ENCODE data around the gene C22orf31. TPM values are rescaled to one million over a fixed set of nuclear protein-coding genes. Genes with fewer than 3 reads are reported as not detected.

Gene C22orf31
- total RNA-seq, 1 donor from 2014 or later = not detected

DNA sequence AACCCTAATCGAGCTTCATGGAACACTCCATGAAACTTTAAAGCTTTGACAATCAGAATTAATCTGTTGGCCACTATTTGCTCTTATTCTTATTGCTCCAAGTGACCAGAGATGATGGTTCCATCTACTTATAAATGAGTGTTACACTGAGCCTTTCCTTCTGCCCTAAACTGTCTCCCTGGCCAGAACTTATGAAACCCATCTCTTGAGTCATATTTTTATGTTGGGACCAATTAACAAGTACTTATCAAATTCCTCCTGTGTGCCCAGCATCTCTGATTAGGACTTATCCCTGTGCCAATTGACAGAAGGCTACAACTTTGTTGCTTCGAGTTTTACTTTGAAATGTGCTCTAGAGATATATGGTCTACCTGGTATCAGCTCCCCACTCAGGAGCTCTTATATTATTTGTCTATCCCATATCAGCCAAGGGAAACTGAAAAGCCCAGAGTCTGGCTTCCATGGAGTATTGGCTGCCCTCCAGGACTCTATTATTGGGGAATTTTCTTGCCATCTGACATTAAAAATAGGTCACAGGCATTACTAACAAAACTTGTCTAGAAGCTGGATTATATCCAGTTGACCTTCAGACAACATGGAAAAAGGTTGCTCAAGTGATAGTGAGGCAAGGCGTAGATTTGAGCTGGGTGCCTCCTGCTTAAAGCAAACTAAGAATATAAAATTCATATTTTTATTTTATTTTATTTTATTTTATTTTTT is 20.0 kb upstream of the C22orf31 start:
- DNase-seq (ENCODE audit: low read depth in 2 of 2) = peak in 1 of 2 donors; percentile 36

DNA sequence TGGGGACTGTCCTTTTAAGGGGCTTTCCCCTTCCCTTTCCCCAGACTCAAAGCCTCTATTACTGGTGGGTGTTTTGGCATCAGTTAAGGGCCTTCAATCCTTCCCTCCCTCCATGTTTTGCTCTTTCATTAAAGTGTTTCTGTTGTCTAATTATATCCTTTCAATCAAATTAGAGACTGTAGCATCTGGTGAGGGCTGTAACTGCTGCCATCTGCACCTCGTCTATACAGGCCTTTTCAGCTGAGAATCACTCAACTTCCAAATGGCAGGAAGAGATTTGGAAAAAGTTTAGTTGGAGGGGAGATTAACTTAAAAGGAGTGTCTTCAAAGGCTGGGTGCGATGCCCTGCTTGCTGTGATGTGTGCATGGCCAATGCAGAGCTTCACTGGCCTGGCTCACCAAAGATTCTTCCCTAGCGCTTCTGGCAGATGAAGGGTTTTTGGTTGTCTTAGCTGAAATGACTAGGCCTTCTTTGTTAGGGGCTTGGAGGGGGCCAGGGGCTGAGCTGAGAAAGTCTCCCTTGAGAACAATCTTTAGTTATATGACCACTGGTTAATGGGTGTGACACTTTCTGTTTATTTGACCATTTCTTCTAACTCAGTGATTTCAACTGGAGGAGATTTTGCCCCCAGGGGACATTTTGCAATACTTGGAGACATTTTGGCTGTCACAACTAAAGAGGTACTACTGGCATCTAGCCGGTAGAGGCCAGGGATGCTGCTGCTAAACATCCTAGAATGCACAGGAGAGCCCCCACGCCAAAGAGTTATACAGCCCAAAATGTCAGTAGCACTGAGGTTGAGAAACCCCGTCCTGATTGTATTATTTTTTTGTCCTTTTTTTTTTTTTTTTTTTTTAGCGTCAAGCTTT is 18.7 kb upstream of the C22orf31 start:
- DNase-seq (ENCODE audit: low read depth in 2 of 2) = no peak

DNA sequence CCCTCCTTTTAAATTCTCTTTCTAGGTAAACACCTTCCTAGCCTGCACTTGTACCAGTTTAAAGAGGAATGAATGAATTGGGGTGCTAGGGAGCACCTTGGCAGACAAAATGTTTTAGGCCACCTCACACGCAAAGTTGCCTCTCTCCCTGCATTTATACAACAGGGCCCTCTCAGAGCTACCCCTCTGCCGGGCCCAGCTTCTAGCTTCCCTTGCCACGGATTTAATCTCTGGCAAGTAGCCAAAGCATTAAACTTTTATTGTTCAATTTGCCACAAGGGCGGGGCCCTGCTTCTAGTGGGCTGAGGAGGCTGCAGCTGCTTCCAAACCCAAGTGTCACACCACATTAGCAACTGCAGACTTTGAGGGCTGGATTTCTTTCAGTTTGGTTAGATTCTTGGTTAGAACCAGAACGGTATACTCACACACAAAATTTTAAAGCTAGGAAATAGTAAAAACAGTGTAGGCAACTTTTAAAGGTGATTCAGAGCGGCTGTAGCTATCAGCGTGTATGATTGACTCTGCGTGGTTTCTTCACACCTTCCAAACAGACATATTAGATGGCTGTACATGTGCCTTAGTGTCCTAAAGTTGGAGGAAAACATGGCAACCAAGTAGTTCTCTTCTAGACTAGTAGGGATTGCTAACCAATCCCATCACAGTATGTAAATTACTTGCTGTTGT is 17.7 kb upstream of the C22orf31 start:
- peak in 1 of 2 donors; percentile 35 for DNase-seq (ENCODE audit: low read depth in 2 of 2)

DNA sequence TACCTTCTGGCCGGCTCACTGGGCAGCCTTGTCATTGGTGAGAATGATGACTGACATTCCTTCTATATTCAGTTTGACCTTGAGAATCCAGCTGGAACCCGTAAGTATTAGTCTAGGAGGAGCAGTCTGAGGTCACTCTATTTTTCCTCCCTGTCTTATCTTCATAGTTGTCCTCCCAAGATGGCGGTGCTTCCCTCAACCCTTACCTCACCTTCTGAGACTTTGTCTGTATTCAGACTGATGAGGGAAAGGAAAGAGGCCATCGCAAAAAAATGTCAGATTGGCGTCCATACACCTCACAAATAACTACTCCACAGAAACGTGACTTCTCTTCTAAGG is 17.2 kb upstream of the C22orf31 start:
- no peak for DNase-seq (ENCODE audit: low read depth in 2 of 2)

DNA sequence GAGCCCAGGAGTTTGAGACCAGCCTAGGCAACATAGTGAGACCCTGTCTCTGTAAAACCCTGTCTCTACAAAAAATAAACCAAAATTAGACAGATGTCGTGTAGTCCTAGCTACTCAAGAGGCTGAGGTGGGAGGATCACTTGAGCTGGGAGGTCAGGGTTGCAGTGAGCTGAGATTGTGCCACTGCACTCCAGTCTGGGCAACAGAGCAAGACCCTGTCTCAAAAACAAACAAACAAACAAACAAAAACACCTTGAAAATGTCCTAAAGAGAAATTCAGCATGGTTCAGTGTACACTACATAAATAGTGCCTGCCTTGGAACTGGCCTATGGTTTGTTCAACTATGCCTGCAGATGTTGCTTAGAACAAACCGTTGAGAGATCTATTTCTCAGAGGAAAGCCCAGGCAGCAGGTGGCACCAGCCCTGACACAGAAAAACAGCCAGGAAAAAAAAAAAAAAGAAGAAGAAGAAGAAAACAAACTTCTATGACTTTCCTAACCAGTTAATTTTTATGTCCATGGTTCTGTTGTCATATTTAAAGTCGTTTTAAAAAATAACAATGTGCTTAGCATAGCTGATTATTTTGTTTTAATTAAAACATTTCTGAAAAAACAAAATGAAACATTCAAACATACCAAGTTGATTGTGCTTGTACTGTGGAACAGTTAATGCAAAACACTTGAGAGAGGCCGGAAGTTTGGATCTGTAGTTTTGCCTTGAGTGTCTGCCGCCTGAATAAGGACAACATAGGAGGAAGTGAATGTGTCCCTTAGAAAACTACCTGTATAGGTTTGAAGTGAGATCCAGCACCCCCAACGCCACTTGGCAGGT is 16.6 kb upstream of the C22orf31 start:
- no peak for DNase-seq (ENCODE audit: low read depth in 2 of 2)

DNA sequence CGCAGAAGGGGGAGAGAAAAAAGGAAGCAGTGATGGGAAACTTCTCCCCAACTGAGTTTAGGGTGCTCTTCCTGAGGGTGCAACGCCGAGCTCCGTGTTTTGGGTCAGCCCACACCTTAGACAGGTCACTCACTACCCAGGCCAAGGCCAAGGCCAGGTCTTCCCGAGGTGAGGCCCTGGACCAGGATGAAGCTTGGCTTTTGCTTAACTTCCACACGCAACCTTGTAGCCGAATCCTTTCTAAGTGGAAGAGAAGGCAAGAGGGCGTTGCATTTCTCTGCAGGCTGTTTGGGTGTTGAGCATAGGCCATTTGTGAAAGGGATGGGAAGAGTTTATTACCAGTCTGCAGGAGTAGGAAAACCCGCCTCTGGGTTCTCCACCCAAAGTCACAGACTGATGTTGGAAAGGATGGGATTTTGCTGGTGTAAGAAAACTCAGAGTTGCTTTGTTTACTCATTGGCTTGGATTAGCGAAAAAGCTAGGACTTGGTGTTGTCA is 12.7 kb upstream of the C22orf31 start:
- no peak for DNase-seq (ENCODE audit: low read depth in 2 of 2)

DNA sequence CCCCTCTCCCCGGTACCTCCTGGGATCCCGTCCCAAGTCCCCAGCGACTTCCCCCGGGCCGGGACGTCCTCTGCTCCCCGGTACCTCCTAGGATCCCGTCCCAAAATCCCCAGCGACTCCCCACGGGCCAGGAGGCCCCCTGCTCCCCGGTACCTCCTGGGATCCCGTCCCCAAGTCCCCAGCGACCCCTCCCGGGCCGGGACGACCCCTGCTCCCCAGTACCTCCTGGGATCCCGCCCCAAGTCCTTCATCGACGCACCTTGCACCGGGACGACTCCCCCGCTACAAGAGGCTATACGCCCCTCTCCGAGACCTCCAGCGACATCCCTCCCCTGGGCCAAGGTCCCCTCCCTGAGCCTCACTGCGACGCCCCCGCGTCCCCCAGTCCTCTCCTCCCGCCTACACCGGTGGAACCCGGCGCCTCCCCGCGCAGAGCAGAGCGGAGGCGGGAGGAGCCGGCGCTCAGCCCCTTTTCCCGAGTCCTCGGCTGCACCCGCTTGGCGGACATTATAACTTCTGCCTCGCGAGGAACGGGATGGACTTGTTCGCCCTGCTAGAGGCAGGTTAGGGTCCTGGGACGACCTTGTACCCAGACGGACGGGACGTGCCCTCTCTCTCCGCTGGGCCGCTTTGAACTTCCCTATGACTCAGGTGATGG is 12.1 kb upstream of the C22orf31 start:
- no peak for DNase-seq (ENCODE audit: low read depth in 2 of 2)

DNA sequence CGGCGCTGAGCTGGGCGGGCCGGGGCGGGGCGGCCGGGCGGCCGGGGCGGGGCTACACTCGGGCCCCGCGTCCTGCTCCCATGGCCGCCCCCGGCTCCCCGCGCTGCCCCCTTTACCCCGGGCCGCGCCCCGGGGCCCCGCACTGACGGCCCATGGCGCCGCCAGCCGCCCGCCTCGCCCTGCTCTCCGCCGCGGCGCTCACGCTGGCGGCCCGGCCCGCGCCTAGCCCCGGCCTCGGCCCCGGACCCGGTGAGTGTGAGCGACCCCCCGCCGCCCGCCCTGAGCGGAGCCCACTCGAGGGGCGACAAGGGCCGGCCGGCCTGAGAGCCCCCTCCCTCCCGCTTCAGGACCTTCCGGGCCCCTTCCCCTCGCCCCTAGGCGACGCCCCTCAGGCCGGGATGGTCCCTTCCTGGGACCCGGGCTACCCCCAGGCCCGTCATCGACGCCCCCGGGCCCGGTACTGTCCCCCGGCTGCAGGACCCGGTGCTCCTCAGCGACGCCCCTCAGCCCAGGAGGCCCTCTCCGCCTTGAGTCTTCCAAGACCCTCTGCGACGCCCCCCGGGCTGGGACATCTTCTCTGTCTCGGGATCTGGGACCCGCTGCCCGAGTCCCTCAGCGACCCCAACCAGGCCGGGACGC is 11.5 kb upstream of the C22orf31 start, which contains the start of gene KREMEN1:
TSS of gene KREMEN1 (plus strand) at position 57 of the 639 bp plus-strand sequence. CDS start at position 153, 96 bp downstream.
- DNase-seq (ENCODE audit: low read depth in 2 of 2) = no peak

DNA sequence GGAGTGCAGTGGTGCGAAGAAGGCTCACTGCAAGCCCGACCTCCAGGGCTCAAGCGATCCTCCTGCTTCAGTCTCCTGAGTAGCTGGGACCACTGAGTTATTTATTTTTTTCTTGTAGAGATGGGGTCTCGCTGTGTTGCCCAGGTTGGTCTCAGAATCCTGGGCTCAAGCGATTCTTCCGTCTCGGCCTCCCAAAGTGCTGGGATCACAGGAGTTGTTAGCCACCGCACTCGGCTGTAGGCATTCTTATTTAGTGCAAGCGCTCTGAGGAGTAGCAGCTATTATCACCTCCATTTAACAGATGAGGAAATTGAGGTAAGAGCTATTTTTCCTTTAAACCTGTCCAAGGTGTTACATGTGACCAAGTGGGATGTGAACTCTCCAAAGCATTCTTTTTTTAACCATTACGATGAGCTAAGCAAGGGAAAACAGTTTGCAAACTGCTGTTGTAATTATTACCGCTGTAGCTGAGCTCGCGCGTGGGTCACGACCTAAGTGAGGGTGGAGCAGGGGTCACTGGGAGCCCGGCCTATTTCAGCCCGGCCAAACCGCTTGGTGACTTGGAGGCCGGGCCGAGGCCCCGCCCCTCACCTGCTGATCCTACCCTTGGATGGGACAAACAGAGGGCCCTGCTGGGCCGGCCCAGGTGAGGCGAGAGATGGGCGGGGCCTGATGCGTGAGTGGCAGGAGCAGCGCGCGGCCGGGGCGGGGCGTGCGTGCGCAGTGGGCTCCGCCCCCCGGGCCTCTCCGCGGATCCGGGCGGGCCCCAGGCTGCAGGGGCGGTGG is 10.8 kb upstream of the C22orf31 start:
- peak; percentile 60 to 78 for DNase-seq (ENCODE audit: low read depth in 2 of 2)

DNA sequence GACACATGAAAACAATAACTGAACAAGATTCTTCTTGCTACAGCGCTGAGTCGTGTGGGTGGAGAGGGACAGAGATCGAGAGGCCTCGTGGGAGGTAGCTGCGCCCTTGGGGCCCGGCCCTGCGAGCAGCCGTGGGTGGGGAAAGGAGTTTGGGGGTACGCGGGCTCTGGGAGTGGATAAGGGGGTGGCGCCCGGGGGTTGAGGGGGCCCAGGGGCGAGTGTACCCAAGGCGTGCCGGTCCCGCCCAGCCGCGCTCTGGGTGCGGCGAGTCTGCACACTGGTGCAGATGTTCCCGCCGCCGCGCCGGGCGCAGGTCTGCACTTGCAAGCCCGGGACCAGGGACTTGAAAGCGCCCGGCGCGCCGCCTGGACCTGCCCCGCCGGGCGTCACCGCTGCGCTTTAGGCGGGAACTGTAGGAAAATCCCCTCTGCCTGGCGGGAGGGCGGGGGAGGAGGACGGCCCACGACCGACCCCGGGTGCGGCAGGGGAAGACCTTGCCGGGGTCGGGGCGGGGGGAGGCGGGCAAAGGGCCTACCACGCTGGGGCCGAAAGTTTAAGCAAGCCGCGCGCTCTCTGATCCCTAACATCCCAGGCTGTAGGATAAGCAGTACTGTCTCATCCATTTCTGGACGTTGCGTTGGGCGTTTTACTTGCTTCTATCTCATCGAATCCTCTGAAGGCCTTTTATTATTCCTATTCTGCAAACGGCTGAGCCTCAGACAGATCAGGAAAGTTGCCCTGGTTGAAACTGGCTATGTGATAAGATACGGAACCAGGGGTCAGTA is 9.8 kb upstream of the C22orf31 start:
- peak; percentile 21 to 31 for DNase-seq (ENCODE audit: low read depth in 2 of 2)

DNA sequence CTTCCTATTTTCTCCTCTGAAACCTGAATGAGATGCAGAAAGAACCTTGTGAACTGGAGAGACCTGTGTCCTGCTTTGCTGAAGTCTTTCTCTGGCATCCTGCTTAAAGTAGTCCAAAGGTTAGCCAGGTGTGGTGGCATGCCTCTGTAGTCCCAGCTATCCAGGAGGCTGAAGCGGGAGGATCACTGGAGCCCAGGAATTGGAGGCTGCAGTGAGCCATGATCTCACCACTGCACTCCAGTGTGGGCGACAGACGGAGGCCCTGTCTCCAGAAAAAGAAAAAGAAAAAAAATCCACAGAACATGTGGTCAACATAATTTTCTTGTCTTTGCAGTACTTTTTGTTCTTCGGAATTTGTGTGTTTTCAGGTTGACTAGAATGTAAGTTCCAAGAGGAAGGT is 8.9 kb upstream of the C22orf31 start:
- DNase-seq (ENCODE audit: low read depth in 2 of 2) = no peak

DNA sequence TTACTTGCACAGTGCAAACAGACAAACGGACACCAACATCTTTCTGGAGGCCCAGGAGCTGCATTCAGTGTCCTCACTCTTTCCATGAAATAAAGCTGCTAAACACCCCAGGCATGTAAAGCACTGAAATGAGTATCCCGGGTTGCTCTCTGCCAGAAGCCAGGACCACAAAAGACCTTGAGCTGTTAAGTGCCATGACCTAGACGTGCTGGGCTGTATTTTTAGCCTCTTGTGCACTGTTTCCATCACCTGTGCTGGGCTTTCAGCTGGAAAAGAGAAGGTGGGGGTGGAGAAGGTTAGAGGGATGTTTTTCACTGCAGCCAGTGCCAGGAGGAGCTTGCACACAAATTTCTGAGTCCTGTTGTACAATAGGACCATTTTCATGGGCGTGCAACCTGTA is 7.8 kb upstream of the C22orf31 start:
- no peak for DNase-seq (ENCODE audit: low read depth in 2 of 2)

DNA sequence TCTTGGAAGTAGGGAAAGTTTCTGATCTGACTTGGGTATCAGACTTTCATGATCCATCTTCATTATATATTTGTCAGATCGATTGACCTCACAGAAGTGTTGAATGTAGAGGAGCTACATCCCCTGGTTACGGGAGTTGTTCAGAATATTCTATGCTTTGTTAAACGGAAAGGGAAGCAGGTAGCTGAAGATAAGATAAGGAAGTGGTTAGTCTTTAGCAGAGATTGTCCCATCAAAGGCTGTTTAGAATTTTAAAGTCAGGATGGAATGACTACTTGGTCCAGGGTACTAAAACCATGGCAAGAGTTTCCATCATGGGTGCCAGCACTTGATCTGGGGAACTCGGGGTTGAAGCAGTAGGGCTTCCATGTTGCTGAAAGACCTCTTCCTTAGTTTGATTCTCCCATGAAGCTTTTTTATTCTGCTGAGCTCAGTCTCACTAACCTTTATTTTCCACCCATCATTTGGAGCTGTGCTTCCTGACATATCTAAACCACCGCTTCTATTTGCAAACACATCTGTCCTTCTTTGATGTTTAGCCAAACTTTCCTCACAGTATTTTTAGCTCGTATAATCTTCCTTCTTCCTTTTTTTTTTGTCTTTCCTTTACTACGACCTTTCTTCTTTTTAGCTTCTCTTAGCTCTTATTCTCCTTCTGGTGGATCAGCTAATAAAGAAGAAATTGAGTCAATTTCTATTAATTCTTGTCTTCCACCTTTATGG is 4.0 kb upstream of the C22orf31 start:
- no peak for DNase-seq (ENCODE audit: low read depth in 2 of 2)

DNA sequence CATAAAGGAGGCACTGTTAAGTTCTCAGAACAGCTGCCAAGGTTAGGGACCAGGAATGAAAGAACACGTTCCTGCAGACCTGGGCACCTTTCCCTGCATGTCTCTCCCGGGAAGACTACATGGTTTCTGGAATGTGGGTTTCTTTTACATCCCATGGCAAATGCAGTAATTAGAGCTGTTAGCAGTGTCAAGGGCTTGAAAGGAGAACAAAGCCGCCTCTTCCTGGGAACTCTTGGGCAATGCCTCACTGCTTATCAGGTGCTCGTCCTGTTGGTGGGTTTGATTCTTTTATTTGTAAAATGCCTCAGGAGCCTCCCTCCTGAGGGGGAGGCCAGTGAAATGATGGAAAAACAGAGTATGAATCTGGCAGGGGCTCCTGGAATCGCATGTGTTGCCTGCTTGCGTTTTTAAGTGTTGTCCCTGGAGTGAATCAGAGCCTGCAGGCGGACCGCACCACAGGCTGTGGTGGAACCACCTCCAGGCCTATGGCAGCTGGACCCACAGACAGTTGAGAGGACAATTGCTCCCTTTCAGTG is 723 bp upstream of the C22orf31 start:
- no peak for DNase-seq (ENCODE audit: low read depth in 2 of 2)

DNA sequence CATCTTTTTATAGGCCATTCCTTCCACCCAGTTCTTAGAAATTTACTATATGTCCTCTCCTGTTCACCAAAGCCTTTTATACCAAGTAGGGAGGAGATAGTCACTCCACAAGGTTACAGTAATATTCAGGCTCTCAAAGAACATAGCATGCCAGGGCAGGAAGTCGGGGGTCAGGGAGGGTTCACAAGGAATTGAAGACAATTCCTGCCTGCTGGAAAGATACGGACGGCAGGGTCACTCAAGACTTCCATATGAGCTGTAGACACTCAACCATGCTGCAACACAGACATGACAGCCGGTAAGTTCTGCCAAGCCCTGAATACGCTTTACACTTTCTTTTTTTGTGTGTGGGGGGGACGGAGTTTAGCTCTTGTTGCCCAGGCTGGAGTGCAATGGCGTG is 700 bp downstream of the C22orf31 start:
- peak in 1 of 2 donors; percentile 39 for DNase-seq (ENCODE audit: low read depth in 2 of 2)

DNA sequence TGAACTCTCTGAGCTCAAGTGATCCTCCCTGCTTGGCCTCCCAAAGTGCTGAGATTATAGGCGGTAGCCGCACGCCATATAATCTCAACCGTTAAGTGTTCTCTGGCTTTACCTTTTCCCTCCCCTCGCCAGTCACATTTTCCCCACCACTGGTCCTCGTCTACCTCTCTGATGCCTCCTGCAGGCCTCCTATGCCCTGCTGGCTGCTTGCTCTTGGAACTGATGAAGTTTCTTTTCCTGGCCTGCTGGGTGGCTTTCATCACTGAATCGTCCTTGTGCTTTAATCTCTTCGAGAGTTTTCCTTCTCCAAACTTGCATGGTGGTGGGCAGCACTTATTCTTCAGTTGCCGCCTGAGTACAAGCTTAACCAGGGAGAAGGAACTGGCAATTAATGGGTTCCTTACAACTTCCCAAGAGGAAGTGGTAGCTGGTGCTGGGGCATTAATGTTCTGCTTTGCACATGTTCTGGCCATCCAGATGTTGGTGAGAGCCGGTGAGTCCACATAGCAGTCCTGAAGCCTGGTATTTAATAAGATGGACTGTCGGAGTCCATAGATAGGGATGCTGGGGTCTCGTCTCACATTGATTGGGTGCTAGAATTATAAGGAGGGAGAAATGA is 1.3 kb downstream of the C22orf31 start:
- DNase-seq (ENCODE audit: low read depth in 2 of 2) = no peak

DNA sequence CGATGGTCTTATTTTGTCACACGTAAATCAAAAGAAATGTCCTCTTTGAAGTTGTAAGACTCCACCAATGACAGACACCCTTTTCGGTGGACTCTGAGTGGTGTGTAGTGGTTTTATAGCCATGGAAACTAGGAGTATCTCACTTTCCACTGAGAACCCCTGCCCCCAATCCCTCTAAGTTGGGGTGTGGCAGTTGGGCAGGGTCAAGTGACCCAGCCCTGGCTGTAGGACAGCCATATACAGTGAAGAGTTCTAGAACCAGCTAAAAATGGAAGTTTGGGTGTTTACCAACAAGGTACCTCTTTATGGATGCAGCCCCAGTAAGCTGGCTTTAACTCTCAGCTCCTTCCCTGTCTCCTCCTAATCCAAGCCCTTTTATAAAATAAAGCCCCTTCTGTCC is 5.2 kb downstream of the C22orf31 start:
- no peak for DNase-seq (ENCODE audit: low read depth in 2 of 2)
